ENCODE data around the gene FAM20B. TPM values are rescaled to one million over a fixed set of nuclear protein-coding genes. Genes with fewer than 3 reads are reported as not detected.
A peak's percentile ranks its signal among the peaks of the same experiment; 100 is the strongest.

The FAM20B gene
- total and polyA plus RNA-seq, 2 of the 13 experiments (the other 11 are each of a cell fraction or from before 2014, with no cell fraction given): 13.8 to 26.9 TPM

DNA sequence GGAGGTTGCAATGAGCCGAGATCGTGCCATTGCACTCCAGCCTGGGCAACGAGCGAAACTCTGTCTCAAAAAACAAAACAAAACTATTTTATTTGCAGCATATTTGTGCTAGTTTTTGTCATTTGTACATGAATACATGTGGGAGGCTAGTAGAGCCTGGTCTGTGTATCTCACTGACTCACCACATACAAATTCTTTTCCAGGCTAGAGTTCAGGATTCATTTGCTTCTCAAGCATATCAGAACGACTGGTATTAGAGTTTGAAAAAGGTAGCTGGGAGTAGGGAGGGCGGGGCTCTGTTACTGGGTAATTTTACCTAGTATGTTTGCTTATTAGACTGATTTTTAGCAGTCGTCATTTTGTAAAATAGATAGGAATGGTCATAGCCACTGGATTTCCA lies 51.7 kb downstream of the FAM20B start (continued):
- TF ChIP-seq ZNF629 (CRISPR knock-in tag; conservative IDR thresholded peaks at IDR 0.05) (no peak), CREB3 (CRISPR knock-in tag; IDR thresholded peaks at IDR 0.05) (no peak), HMGA1 (CRISPR knock-in tag; conservative IDR thresholded peaks at IDR 0.05) (no peak), ZSCAN30 (CRISPR knock-in tag; IDR thresholded peaks at IDR 0.05) (no peak)

DNA sequence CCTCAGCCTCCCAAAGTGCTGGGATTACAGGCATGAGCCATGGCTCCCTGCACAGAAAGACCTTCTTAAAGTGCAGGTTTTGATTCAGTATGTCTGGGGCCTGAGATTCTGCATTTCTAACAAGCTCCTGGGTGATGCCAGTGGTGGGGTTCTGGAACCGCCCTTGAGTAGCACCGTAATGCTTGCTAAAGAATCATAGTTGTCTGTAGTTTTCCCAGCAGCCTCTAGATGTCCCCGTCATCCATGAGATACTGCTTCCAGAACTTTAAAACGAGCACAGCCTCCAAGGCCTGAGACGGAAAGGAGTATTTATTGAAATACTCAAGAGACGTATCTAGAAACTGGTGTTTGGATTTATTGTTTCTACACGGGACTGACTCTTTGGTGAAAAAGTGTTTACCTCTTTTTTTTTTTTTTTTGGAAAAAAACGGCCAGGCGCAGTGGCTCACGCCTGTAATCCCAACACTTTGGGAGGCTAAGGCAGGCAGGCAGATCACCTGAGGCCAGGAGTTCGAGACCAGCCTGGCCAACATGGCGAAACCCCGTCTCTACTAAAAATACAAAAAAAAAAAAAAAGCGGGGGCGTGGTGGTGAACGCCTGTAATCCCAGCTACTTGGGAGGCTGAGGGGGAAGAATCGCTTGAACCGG lies 53.5 kb downstream of the FAM20B start:
- DNase-seq (ENCODE audit: low spot score) (peak; percentile 64), ATAC-seq (no peak), FAIRE-seq (peak; percentile 79)
- no peaks in the 10 kb centered on the region for H3K27me3 ChIP-seq (ENCODE audit: control insufficient read depth in 1 of 2, insufficient read depth in 2 of 2, low read length in 2 of 2)
- intact Hi-C loops (cut with micrococcal nuclease; ENCODE audit: unreplicated experiment) (loop anchor here (1.0 to 5.0 kb wide), 2 partner anchors 43 to 213 kb away; no protein-coding TSS in a partner anchor), in situ Hi-C loops (cut with HindIII; ENCODE audit: extremely low pct_ligation_motif_present, low pct_unique_long_range_greater_than_20kb) (no loop called here)
- H3K4me2 ChIP-seq (ENCODE audit: low read depth, low read length): no peak overlapping the region
- 64% methylated on average over 18 of the region's 18 CpGs for WGBS (ENCODE audit: low lambda C conversion rate)
- CTCF ChIA-PET (ENCODE audit: low intra/inter-chr PET ratio, low total read pairs): interaction anchor here (0.6 to 1.6 kb wide), 4 partner anchors 41 to 368 kb away, joined by 3 to 8 read pairs (median 3); no protein-coding TSS in a partner anchor
- H3K9me3 ChIP-seq (ENCODE audit: low read length): no peaks in the 10 kb centered on the region
- POLR2A ChIA-PET: interaction anchor here (1.2 kb wide), 1 partner anchor 286 kb away, joined by 3 read pairs; no protein-coding TSS in a partner anchor
- no TSS peak for BruUV-seq (replicated peaks)
- no peak overlapping the region for H3K9ac ChIP-seq (ENCODE audit: insufficient read depth, low read depth, low read length)
- no peak overlapping the region for H3K4me3 ChIP-seq (replicated peaks in 1 of 3; ENCODE audit: insufficient read depth in 1 of 3, low read depth in 2 of 3, low read length in 3 of 3)
- H4K20me1 ChIP-seq (ENCODE audit: insufficient read depth, low read length): no peaks in the 10 kb centered on the region
- no peak overlapping the region for H3K27ac ChIP-seq (ENCODE audit: extremely low read length, insufficient read depth, low read length)
- H3K79me2 ChIP-seq (ENCODE audit: insufficient read depth, low read length): peaks cover 14% of the 10 kb centered on the region
- no peak overlapping the region for H2AFZ ChIP-seq (ENCODE audit: low read length)
- H3K4me1 ChIP-seq (ENCODE audit: insufficient read depth, low read length): peaks cover 32% of the 10 kb centered on the region
- peaks cover 0 to 2% of the 10 kb centered on the region in 2 experiments; a peak in 1 of 5 replicates for H3K36me3 ChIP-seq (replicated peaks in 1 of 2; ENCODE audit: control insufficient read depth in 1 of 2, insufficient read depth in 2 of 2, low read length in 2 of 2)
- no peak for TF ChIP-seq PLRG1 (conservative IDR thresholded peaks at IDR 0.05)
- peak; percentile 82 for TF ChIP-seq CTCF (CRISPR knock-in tag; IDR thresholded peaks at IDR 0.05)
- TF ChIP-seq KLF16 (CRISPR knock-in tag; IDR thresholded peaks at IDR 0.05): 0 out of 4 replicates have a peak, but pooled peaks of 1 of the 2 experiments have one; percentile 20
- no peak for TF ChIP-seq HNRNPUL1 (IDR thresholded peaks at IDR 0.05; ENCODE audit: low read depth, low read length)
- TF ChIP-seq ZNF160 (CRISPR knock-in tag; IDR thresholded peaks at IDR 0.05): no peak
- TF ChIP-seq SYNCRIP (IDR thresholded peaks at IDR 0.05; ENCODE audit: insufficient read depth, low read depth, low read length): no peak
- TF ChIP-seq RAD21 (CRISPR knock-in tag; IDR thresholded peaks at IDR 0.05): peak; percentile 72
- TF ChIP-seq GLMP (CRISPR knock-in tag; IDR thresholded peaks at IDR 0.05; ENCODE audit: borderline replicate concordance): no peak
- no peak for TF ChIP-seq PAWR (CRISPR knock-in tag; IDR thresholded peaks at IDR 0.05; ENCODE audit: borderline replicate concordance)
- TF ChIP-seq BCL6 (CRISPR knock-in tag; IDR thresholded peaks at IDR 0.05): 0 out of 2 replicates have a peak, but pooled peaks have one; percentile 11
- TF ChIP-seq, protein P1, sequence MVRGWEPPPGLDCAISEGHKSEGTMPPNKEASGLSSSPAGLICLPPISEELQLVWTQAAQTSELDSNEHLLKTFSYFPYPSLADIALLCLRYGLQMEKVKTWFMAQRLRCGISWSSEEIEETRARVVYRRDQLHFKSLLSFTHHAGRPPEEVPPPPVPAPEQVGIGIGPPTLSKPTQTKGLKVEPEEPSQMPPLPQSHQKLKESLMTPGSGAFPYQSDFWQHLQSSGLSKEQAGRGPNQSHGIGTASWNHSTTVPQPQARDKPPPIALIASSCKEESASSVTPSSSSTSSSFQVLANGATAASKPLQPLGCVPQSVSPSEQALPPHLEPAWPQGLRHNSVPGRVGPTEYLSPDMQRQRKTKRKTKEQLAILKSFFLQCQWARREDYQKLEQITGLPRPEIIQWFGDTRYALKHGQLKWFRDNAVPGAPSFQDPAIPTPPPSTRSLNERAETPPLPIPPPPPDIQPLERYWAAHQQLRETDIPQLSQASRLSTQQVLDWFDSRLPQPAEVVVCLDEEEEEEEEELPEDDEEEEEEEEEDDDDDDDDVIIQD (CRISPR knock-in tag; IDR thresholded peaks at IDR 0.05; ENCODE audit: low read depth): 0 out of 2 replicates have a peak, but pooled peaks have one; percentile 20
- no peak for TF ChIP-seq ZNF235 (CRISPR knock-in tag; IDR thresholded peaks at IDR 0.05; ENCODE audit: borderline replicate concordance)
- TF ChIP-seq ARID2 (CRISPR knock-in tag; IDR thresholded peaks at IDR 0.05; ENCODE audit: borderline replicate concordance): no peak
- peak; percentile 89 for TF ChIP-seq STAG1 (CRISPR knock-in tag; IDR thresholded peaks at IDR 0.05)
